Measurements from ENCODE around the gene PRPS2.

The PRPS2 gene

GRCh38 chrX:12814420-12814819, 23.2 kb downstream of the PRPS2 start:
- DNase-seq (ENCODE audit: low spot score), result peak; percentile 24

- no peak for DNase-seq (ENCODE audit: low spot score)
Measured at GRCh38 chrX:12817528-12817927, 26.3 kb downstream of the PRPS2 start.

GRCh38 chrX:12819222-12819621, 28.0 kb downstream of the PRPS2 start:
- no peak for DNase-seq (ENCODE audit: low spot score)

- DNase-seq (ENCODE audit: low spot score), result no peak
Measured at GRCh38 chrX:12820737-12821136, 29.5 kb downstream of the PRPS2 start.

GRCh38 chrX:12824944-12825343, 33.7 kb downstream of the PRPS2 start:
- no peak for DNase-seq (ENCODE audit: low spot score)

- DNase-seq (ENCODE audit: low spot score), result peak; percentile 49
Measured at GRCh38 chrX:12825801-12826200, 34.6 kb downstream of the PRPS2 start.

GRCh38 chrX:12843061-12843667, 52.0 kb downstream of the PRPS2 start:
- DNase-seq (ENCODE audit: low spot score), result no peak

- no peak for DNase-seq (ENCODE audit: low spot score)
Measured at GRCh38 chrX:12843668-12844279, 52.6 kb downstream of the PRPS2 start.

GRCh38 chrX:12844319-12844718, 53.1 kb downstream of the PRPS2 start:
- no peak for DNase-seq (ENCODE audit: low spot score)

- peak; percentile 3 for DNase-seq (ENCODE audit: low spot score)
Measured at GRCh38 chrX:12865359-12865758, 74.1 kb downstream of the PRPS2 start.

GRCh38 chrX:12866451-12867377, 75.5 kb downstream of the PRPS2 start, which contains the start of gene TLR7:
TSS of gene TLR7 (plus strand) at chrX:12867072. CDS start at chrX:12867579, 507 bp downstream.
- DNase-seq (ENCODE audit: low spot score), result no peak

GRCh38 chrX:12867685-12868084, 76.5 kb downstream of the PRPS2 start:
- DNase-seq (ENCODE audit: low spot score), result no peak

GRCh38 chrX:12868747-12869146, 77.5 kb downstream of the PRPS2 start:
- no peak for DNase-seq (ENCODE audit: low spot score)

GRCh38 chrX:12871257-12871656, 80.0 kb downstream of the PRPS2 start:
- no peak for DNase-seq (ENCODE audit: low spot score)

GRCh38 chrX:12872741-12873140, 81.5 kb downstream of the PRPS2 start:
- DNase-seq (ENCODE audit: low spot score), result no peak
